ENCODE measurements around the gene EHMT1.

Gene EHMT1

GRCh38 chr9:137832191-137832700 lies 213.4 kb downstream of the EHMT1 start:
- H3K27me3 ChIP-seq (ENCODE audit: control insufficient read depth in 2 of 2, insufficient read depth in 2 of 2, low read length in 2 of 2), result no peaks in the 10 kb centered on the region
- no peak overlapping the region for H3K27ac ChIP-seq (ENCODE audit: low read depth in 2 of 2, low read length in 2 of 2)
- no peaks in the 10 kb centered on the region for H3K9me3 ChIP-seq (ENCODE audit: control insufficient read depth in 2 of 2, low read length in 2 of 2)
- H3K4me3 ChIP-seq (ENCODE audit: low read length in 2 of 2), result no peak overlapping the region
- H3K4me1 ChIP-seq (ENCODE audit: control insufficient read depth in 2 of 2, insufficient read depth in 2 of 2, low read length in 2 of 2), result no peaks in the 10 kb centered on the region
- H3K9ac ChIP-seq (ENCODE audit: low read depth in 1 of 2, low read length in 2 of 2), result no peak overlapping the region
- H3K36me3 ChIP-seq (ENCODE audit: control insufficient read depth in 2 of 2, insufficient read depth in 2 of 2, low read length in 2 of 2), result peaks cover 40 to 43% of the 10 kb centered on the region in 2 donors

DNA sequence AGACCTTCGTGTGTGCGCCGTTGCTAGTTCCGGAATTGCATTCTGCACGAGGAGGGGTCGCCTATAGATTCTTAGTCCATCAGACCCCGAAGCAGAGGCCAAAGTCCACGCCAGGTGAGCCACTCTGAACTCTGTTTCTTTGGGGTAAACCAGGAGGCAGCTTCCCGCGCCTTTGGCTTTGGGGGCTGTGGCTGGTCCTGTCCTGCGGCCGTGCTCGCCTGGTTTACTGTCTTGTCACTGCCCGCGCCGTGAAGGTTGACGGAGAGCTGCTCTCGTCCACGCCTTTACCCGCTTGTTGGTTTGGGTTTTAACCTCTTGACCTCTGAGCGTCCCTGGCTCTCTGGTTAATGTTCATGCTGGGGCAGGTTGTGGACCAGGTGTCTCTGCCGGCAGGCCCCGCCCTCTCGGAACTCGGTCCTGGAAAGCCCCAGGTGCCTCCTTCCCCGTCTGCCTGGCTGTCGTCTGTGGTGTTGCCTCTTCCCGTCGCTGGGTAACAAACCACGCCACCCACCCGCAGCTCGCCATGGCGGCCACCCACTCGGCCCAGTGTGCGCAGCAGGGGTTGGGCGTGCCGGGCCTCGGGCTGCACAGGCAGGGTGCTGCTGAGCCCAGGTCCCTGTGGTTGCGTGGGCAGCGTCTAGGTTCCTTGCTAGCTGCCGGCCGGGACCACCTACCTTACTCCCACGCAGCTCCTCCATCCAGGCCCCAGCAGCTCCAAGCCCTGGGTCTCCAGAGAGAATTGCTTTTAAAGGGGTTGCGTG lies 214.2 kb downstream of the EHMT1 start:
- Histone ChIP-seq H3K4me3 (ENCODE audit: low read length in 2 of 2) (no peak overlapping the region), H3K9ac (ENCODE audit: low read depth in 1 of 2, low read length in 2 of 2) (no peak overlapping the region), H3K4me1 (ENCODE audit: control insufficient read depth in 2 of 2, insufficient read depth in 2 of 2, low read length in 2 of 2) (no peaks in the 10 kb centered on the region), H3K36me3 (ENCODE audit: control insufficient read depth in 2 of 2, insufficient read depth in 2 of 2, low read length in 2 of 2) (peaks cover 40% of the 10 kb centered on the region in 2 donors), H3K9me3 (ENCODE audit: control insufficient read depth in 2 of 2, low read length in 2 of 2) (no peaks in the 10 kb centered on the region), H3K27ac (ENCODE audit: low read depth in 2 of 2, low read length in 2 of 2) (no peak overlapping the region), H3K27me3 (ENCODE audit: control insufficient read depth in 2 of 2, insufficient read depth in 2 of 2, low read length in 2 of 2) (no peaks in the 10 kb centered on the region)

DNA sequence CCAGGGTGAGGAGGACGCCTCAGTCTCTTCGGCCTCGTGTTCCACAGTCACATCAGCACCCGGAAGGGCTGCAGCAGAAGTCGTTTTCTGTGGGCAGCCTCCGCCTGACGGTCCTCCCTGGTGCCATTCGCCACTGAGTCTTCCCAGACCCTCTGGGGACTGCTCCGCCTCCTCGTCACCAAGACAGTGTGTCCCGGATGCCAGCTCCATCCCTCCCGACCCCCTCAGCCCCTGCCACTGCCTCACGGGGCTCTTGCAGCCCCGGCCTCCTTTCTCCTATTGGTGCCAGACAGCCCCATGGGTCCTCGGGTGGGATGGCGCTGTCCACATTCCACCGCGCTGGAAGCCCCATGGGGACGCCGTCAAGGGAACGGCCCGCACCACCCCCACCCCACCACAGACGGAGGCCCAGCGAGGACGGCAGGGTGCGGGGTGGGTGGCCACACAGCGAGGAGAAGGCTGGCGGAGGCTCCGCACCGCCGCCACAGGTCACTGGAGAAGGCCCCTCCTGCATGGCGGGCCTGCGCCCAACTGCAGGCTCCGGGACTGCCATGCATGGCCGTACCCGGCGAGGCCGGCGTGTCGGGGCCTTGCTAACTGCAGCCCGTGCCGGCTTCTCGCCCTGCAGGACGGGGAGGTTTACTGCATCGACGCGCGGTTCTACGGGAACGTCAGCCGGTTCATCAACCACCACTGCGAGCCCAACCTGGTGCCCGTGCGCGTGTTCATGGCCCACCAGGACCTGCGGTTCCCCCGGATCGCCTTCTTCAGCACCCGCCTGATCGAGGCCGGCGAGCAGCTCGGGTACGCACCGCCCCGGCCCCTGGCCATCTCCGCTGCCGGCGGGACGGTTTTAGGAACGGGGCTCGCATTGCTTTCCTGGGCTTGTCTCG lies 215.2 kb downstream of the EHMT1 start:
- no peaks in the 10 kb centered on the region for H3K9me3 ChIP-seq (ENCODE audit: control insufficient read depth in 2 of 2, low read length in 2 of 2)
- no peak overlapping the region for H3K9ac ChIP-seq (ENCODE audit: low read depth in 1 of 2, low read length in 2 of 2)
- H3K27ac ChIP-seq (ENCODE audit: low read depth in 2 of 2, low read length in 2 of 2), result no peak overlapping the region
- H3K36me3 ChIP-seq (ENCODE audit: control insufficient read depth in 2 of 2, insufficient read depth in 2 of 2, low read length in 2 of 2), result peaks cover 38 to 40% of the 10 kb centered on the region in 2 donors
- H3K27me3 ChIP-seq (ENCODE audit: control insufficient read depth in 2 of 2, insufficient read depth in 2 of 2, low read length in 2 of 2), result no peaks in the 10 kb centered on the region
- no peaks in the 10 kb centered on the region for H3K4me1 ChIP-seq (ENCODE audit: control insufficient read depth in 2 of 2, insufficient read depth in 2 of 2, low read length in 2 of 2)
- no peak overlapping the region for H3K4me3 ChIP-seq (ENCODE audit: low read length in 2 of 2)

DNA sequence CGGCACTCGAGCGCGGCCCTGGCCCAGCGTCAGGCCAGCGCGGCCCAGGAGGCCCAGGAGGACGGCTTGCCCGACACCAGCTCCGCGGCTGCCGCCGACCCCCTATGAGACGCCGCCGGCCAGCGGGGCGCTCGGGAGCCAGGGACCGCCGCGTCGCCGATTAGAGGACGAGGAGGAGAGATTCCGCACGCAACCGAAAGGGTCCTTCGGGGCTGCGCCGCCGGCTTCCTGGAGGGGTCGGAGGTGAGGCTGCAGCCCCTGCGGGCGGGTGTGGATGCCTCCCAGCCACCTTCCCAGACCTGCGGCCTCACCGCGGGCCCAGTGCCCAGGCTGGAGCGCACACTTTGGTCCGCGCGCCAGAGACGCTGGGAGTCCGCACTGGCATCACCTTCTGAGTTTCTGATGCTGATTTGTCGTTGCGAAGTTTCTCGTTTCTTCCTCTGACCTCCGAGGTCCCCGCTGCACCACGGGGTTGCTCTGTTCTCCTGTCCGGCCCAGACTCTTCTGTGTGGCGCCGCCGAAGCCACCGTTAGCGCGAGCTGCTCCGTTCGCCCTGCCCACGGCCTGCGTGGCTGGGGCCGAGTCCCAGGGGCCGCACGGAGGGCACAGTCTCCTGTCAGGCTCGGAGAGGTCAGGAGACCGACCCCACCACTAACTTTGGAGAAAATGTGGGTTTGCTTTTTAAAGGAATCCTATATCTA lies 216.2 kb downstream of the EHMT1 start:
- H3K27ac ChIP-seq (ENCODE audit: low read depth in 2 of 2, low read length in 2 of 2), result no peak overlapping the region
- H3K36me3 ChIP-seq (ENCODE audit: control insufficient read depth in 2 of 2, insufficient read depth in 2 of 2, low read length in 2 of 2), result peaks cover 33 to 37% of the 10 kb centered on the region in 2 donors
- H3K4me1 ChIP-seq (ENCODE audit: control insufficient read depth in 2 of 2, insufficient read depth in 2 of 2, low read length in 2 of 2), result no peaks in the 10 kb centered on the region
- H3K4me3 ChIP-seq (ENCODE audit: low read length in 2 of 2), result no peak overlapping the region
- no peaks in the 10 kb centered on the region for H3K27me3 ChIP-seq (ENCODE audit: control insufficient read depth in 2 of 2, insufficient read depth in 2 of 2, low read length in 2 of 2)
- no peak overlapping the region for H3K9ac ChIP-seq (ENCODE audit: low read depth in 1 of 2, low read length in 2 of 2)
- H3K9me3 ChIP-seq (ENCODE audit: control insufficient read depth in 2 of 2, low read length in 2 of 2), result no peaks in the 10 kb centered on the region

GRCh38 chr9:137836151-137836830 lies 217.5 kb downstream of the EHMT1 start:
- Histone ChIP-seq H3K9me3 (ENCODE audit: control insufficient read depth in 2 of 2, low read length in 2 of 2) (no peaks in the 10 kb centered on the region), H3K4me3 (ENCODE audit: low read length in 2 of 2) (no peak overlapping the region), H3K27me3 (ENCODE audit: control insufficient read depth in 2 of 2, insufficient read depth in 2 of 2, low read length in 2 of 2) (no peaks in the 10 kb centered on the region), H3K27ac (ENCODE audit: low read depth in 2 of 2, low read length in 2 of 2) (no peak overlapping the region), H3K9ac (ENCODE audit: low read depth in 1 of 2, low read length in 2 of 2) (no peak overlapping the region), H3K36me3 (ENCODE audit: control insufficient read depth in 2 of 2, insufficient read depth in 2 of 2, low read length in 2 of 2) (peaks cover 27 to 34% of the 10 kb centered on the region in 2 donors), H3K4me1 (ENCODE audit: control insufficient read depth in 2 of 2, insufficient read depth in 2 of 2, low read length in 2 of 2) (no peaks in the 10 kb centered on the region)

- Histone ChIP-seq H3K4me3 (ENCODE audit: low read length in 2 of 2) (no peak overlapping the region), H3K9me3 (ENCODE audit: control insufficient read depth in 2 of 2, low read length in 2 of 2) (no peaks in the 10 kb centered on the region), H3K4me1 (ENCODE audit: control insufficient read depth in 2 of 2, insufficient read depth in 2 of 2, low read length in 2 of 2) (no peaks in the 10 kb centered on the region), H3K27me3 (ENCODE audit: control insufficient read depth in 2 of 2, insufficient read depth in 2 of 2, low read length in 2 of 2) (no peaks in the 10 kb centered on the region), H3K9ac (ENCODE audit: low read depth in 1 of 2, low read length in 2 of 2) (no peak overlapping the region), H3K27ac (ENCODE audit: low read depth in 2 of 2, low read length in 2 of 2) (no peak overlapping the region), H3K36me3 (ENCODE audit: control insufficient read depth in 2 of 2, insufficient read depth in 2 of 2, low read length in 2 of 2) (peaks cover 24 to 34% of the 10 kb centered on the region in 2 donors)
These were observed 218.0 kb downstream of the EHMT1 start for GRCh38 chr9:137836831-137837241.

GRCh38 chr9:137837345-137838278 lies 218.8 kb downstream of the EHMT1 start:
- Histone ChIP-seq H3K27ac (ENCODE audit: low read depth in 2 of 2, low read length in 2 of 2) (no peak overlapping the region), H3K4me1 (ENCODE audit: control insufficient read depth in 2 of 2, insufficient read depth in 2 of 2, low read length in 2 of 2) (no peaks in the 10 kb centered on the region), H3K9ac (ENCODE audit: low read depth in 1 of 2, low read length in 2 of 2) (no peak overlapping the region), H3K9me3 (ENCODE audit: control insufficient read depth in 2 of 2, low read length in 2 of 2) (no peaks in the 10 kb centered on the region), H3K36me3 (ENCODE audit: control insufficient read depth in 2 of 2, insufficient read depth in 2 of 2, low read length in 2 of 2) (peaks cover 24 to 33% of the 10 kb centered on the region in 2 donors), H3K4me3 (ENCODE audit: low read length in 2 of 2) (no peak overlapping the region), H3K27me3 (ENCODE audit: control insufficient read depth in 2 of 2, insufficient read depth in 2 of 2, low read length in 2 of 2) (no peaks in the 10 kb centered on the region)

DNA sequence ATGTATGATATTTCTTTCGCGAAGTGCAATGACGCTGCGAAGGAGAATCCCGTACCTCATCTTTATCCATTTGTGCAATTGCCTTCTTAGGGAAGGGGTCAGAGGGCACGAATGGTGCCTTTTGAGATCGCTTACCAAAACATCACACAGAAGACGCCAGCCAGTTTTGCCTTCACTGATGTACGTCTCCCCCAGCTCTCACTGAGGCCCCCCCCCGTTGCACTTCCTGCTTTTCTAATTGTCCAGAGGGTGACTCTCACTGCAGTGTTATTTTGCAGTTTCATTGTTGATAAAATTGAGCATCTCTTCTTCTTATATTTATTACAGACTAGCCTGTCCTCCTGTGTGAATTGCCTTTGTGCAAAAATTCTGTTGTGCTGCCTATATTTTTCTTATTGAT lies 219.8 kb downstream of the EHMT1 start:
- Histone ChIP-seq H3K27ac (ENCODE audit: low read depth in 2 of 2, low read length in 2 of 2) (no peak overlapping the region), H3K36me3 (ENCODE audit: control insufficient read depth in 2 of 2, insufficient read depth in 2 of 2, low read length in 2 of 2) (peaks cover 16 to 25% of the 10 kb centered on the region in 2 donors), H3K4me1 (ENCODE audit: control insufficient read depth in 2 of 2, insufficient read depth in 2 of 2, low read length in 2 of 2) (no peaks in the 10 kb centered on the region), H3K27me3 (ENCODE audit: control insufficient read depth in 2 of 2, insufficient read depth in 2 of 2, low read length in 2 of 2) (no peaks in the 10 kb centered on the region), H3K9ac (ENCODE audit: low read depth in 1 of 2, low read length in 2 of 2) (no peak overlapping the region), H3K4me3 (ENCODE audit: low read length in 2 of 2) (no peak overlapping the region), H3K9me3 (ENCODE audit: control insufficient read depth in 2 of 2, low read length in 2 of 2) (no peaks in the 10 kb centered on the region)

DNA sequence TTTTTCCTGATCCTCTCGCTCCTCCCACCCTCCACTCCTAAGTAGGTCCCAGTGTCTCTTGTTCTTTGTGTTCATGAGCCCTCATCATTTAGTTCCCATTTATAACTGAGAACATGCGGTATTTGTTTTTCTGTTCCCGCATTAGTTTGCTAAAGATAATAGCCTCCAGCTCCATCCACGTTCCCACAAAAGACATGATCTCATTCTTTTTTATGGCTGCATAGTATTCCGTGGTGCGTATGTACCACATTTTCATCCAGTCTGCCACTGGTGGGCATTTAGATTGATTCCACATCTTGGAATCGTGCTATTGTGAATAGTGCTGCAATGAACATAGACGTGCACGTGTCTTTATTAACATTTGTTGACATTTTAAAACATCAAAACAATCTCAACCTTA lies 224.6 kb downstream of the EHMT1 start:
- Histone ChIP-seq H3K9ac (ENCODE audit: low read depth in 1 of 2, low read length in 2 of 2) (no peak overlapping the region), H3K4me3 (ENCODE audit: low read length in 2 of 2) (no peak overlapping the region), H3K27ac (ENCODE audit: low read depth in 2 of 2, low read length in 2 of 2) (no peak overlapping the region), H3K9me3 (ENCODE audit: control insufficient read depth in 2 of 2, low read length in 2 of 2) (no peaks in the 10 kb centered on the region), H3K27me3 (ENCODE audit: control insufficient read depth in 2 of 2, insufficient read depth in 2 of 2, low read length in 2 of 2) (no peaks in the 10 kb centered on the region), H3K4me1 (ENCODE audit: control insufficient read depth in 2 of 2, insufficient read depth in 2 of 2, low read length in 2 of 2) (no peaks in the 10 kb centered on the region), H3K36me3 (ENCODE audit: control insufficient read depth in 2 of 2, insufficient read depth in 2 of 2, low read length in 2 of 2) (no peaks in the 10 kb centered on the region)
